ENCODE data around the gene NFATC2.

DNA sequence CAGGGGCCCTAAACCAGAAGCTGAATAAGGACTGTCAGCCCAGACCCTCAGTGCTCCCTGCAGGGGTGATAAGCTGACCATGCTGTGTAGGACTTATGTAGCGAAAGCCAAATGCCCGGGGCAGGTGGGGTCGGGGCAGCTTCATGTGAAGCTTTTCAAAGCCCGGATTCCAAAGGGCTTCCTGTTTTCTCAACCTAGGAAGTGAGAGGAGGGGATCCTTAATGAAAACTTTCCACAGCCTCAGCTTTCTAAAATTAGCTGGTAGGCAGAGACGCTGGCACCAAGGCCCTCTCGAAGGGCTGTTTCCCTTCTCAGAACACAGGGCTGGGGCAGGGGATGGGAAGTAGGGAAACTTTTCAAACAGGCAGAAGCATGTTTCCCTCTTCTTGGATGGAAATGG is 148.9 kb downstream of the NFATC2 start:
- TF ChIP-seq, protein P1, sequence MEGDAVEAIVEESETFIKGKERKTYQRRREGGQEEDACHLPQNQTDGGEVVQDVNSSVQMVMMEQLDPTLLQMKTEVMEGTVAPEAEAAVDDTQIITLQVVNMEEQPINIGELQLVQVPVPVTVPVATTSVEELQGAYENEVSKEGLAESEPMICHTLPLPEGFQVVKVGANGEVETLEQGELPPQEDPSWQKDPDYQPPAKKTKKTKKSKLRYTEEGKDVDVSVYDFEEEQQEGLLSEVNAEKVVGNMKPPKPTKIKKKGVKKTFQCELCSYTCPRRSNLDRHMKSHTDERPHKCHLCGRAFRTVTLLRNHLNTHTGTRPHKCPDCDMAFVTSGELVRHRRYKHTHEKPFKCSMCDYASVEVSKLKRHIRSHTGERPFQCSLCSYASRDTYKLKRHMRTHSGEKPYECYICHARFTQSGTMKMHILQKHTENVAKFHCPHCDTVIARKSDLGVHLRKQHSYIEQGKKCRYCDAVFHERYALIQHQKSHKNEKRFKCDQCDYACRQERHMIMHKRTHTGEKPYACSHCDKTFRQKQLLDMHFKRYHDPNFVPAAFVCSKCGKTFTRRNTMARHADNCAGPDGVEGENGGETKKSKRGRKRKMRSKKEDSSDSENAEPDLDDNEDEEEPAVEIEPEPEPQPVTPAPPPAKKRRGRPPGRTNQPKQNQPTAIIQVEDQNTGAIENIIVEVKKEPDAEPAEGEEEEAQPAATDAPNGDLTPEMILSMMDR (IDR thresholded peaks at IDR 0.05), result no peak
- no peak for TF ChIP-seq POLR2A (IDR thresholded peaks at IDR 0.05)

Measured in uterus (tissue), 2 donors.